Keratinocyte (primary cell): Measurements from ENCODE around the gene NT5C.

Experiments used
- EZH2 ChIP-seq: IDR thresholded peaks from one replicate; pipeline ENCODE4 v1.6.1; 2012; ENCODE audit warnings: inconsistent platforms, mild to moderate bottlenecking, low read length, moderate library complexity
- TF ChIP-seq, protein P1 (sequence below), 3 experiments: IDR thresholded peaks in 1 of 3; conservative IDR thresholded peaks in 1 of 3; optimal IDR thresholded peaks in 1 of 3; 2 replicates in 2 of 3; 3 replicates in 1 of 3; pipeline versions ENCODE3 to v1.5.1; 2011; ENCODE audit warnings: low read length in 3 of 3, mild to moderate bottlenecking in 3 of 3, moderate library complexity in 2 of 3, control low read depth in 1 of 3, inconsistent platforms in 1 of 3; ENCODE audit not compliant: insufficient read depth in 2 of 3; ENCODE audit errors: extremely low read depth in 1 of 3

DNA sequence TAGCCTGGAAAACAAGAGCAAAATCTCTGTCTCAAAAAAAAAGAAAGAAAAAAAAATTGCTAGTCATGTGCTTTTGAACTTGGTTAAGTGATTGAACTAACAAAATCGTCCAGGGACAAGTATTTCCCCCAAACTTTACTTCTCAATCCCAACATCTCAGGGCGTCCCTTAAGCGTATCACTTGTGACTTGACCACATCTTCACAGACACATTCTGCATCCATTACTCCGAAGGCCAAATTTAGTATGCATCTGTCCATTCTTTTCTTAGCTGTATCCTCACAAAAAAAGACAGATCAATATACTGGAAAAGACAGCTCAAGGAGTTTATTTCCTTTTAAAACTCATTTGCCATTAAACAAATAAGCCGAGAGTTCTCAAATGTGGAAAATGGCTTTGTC, 28.7 kb upstream of the NT5C start:
- no peak for TF ChIP-seq EZH2
- TF ChIP-seq, protein P1, sequence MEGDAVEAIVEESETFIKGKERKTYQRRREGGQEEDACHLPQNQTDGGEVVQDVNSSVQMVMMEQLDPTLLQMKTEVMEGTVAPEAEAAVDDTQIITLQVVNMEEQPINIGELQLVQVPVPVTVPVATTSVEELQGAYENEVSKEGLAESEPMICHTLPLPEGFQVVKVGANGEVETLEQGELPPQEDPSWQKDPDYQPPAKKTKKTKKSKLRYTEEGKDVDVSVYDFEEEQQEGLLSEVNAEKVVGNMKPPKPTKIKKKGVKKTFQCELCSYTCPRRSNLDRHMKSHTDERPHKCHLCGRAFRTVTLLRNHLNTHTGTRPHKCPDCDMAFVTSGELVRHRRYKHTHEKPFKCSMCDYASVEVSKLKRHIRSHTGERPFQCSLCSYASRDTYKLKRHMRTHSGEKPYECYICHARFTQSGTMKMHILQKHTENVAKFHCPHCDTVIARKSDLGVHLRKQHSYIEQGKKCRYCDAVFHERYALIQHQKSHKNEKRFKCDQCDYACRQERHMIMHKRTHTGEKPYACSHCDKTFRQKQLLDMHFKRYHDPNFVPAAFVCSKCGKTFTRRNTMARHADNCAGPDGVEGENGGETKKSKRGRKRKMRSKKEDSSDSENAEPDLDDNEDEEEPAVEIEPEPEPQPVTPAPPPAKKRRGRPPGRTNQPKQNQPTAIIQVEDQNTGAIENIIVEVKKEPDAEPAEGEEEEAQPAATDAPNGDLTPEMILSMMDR (optimal IDR thresholded peaks at IDR 0.05 in 1 of 3, IDR thresholded peaks at IDR 0.05 in 1 of 3, conservative IDR thresholded peaks at IDR 0.05 in 1 of 3; ENCODE audit: extremely low read depth in 1 of 3, insufficient read depth in 2 of 3, low read length in 3 of 3) = no peak
